ENCODE measurements around the gene PPM1M.

- TF ChIP-seq EZH2 (IDR thresholded peaks at IDR 0.05; ENCODE audit: borderline replicate concordance, low read length) = no peak
- TF ChIP-seq, protein P1, sequence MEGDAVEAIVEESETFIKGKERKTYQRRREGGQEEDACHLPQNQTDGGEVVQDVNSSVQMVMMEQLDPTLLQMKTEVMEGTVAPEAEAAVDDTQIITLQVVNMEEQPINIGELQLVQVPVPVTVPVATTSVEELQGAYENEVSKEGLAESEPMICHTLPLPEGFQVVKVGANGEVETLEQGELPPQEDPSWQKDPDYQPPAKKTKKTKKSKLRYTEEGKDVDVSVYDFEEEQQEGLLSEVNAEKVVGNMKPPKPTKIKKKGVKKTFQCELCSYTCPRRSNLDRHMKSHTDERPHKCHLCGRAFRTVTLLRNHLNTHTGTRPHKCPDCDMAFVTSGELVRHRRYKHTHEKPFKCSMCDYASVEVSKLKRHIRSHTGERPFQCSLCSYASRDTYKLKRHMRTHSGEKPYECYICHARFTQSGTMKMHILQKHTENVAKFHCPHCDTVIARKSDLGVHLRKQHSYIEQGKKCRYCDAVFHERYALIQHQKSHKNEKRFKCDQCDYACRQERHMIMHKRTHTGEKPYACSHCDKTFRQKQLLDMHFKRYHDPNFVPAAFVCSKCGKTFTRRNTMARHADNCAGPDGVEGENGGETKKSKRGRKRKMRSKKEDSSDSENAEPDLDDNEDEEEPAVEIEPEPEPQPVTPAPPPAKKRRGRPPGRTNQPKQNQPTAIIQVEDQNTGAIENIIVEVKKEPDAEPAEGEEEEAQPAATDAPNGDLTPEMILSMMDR (IDR thresholded peaks at IDR 0.05; ENCODE audit: low read length) = no peak
Observed at GRCh38 chr3:52213005-52213404, 32.6 kb upstream of the PPM1M start.

Measured in OCI-LY1 (cell line).